Gastroesophageal sphincter (tissue), 3 donors: ENCODE results near the gene SHLD2.
"Not testable (repeated sequence)": the region's sequence is repeated elsewhere in the genome, so short reads cannot be mapped to it uniquely, and the experiment has no call there.

ENCODE experiments used
- EP300 ChIP-seq: sonication (generic); formaldehyde crosslinking; IDR thresholded peaks from one replicate; pipeline ENCODE4 v1.6.1; 2017; ENCODE audit warnings: antibody characterized with exemption, mild to moderate bottlenecking
- POLR2A ChIP-seq, 2 donors: fragments of 450-650 bp; IDR thresholded peaks; one replicate each; pipeline ENCODE4 v1.6.1; 2017; ENCODE audit warnings: antibody characterized with exemption in 2 of 2, mild to moderate bottlenecking in 2 of 2, moderate library complexity in 1 of 2
- TF ChIP-seq, protein P1 (sequence below), 4 experiments: fragments of 200-600 bp in 2 of 4; fragments of 450-650 bp in 2 of 4; sonication (generic) in 1 of 4; IDR thresholded peaks; one replicate each; pipeline ENCODE4 v1.5.1; 2017 to 2019; ENCODE audit warnings: antibody characterized with exemption in 4 of 4, mild to moderate bottlenecking in 2 of 4, moderate library complexity in 2 of 4

DNA sequence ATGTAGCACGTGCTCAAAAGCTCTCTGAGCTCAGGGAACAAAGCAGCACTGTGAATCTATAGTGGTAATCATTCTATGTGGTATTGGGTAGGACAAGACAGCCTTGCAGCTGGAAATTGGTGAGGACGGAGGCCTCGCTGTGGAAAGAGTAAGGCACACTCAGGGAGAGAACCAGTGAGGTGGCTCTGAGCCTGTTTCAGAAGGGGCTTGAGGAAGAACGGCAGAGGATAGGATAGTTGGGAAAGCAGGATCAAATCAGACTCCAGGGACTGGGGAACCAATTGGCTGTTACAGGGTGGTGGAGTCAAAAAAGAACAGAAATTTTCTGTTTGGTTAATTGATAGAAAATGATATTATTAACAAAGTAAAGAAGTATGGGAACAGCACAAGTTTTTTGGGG lies 74.9 kb downstream of the SHLD2 start:
- TF ChIP-seq, protein P1, sequence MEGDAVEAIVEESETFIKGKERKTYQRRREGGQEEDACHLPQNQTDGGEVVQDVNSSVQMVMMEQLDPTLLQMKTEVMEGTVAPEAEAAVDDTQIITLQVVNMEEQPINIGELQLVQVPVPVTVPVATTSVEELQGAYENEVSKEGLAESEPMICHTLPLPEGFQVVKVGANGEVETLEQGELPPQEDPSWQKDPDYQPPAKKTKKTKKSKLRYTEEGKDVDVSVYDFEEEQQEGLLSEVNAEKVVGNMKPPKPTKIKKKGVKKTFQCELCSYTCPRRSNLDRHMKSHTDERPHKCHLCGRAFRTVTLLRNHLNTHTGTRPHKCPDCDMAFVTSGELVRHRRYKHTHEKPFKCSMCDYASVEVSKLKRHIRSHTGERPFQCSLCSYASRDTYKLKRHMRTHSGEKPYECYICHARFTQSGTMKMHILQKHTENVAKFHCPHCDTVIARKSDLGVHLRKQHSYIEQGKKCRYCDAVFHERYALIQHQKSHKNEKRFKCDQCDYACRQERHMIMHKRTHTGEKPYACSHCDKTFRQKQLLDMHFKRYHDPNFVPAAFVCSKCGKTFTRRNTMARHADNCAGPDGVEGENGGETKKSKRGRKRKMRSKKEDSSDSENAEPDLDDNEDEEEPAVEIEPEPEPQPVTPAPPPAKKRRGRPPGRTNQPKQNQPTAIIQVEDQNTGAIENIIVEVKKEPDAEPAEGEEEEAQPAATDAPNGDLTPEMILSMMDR (IDR thresholded peaks at IDR 0.05), result not testable (repeated sequence)
- not testable (repeated sequence) for TF ChIP-seq EP300; POLR2A (IDR thresholded peaks at IDR 0.05)
